HK-2 (cell line): ENCODE results near the gene DNAJC18.

Source experiments
- DNase-seq: peaks from one replicate; pipeline ENCODE4 v3.0.0-alpha.2; 2018; ENCODE audit not compliant: unreplicated experiment

DNAJC18 gene

GRCh38 chr5:139369181-139369580, 70.1 kb downstream of the DNAJC18 start:
- no peak for DNase-seq

GRCh38 chr5:139368613-139369012, 70.7 kb downstream of the DNAJC18 start:
- DNase-seq: no peak

GRCh38 chr5:139364466-139364865, 74.9 kb downstream of the DNAJC18 start:
- no peak for DNase-seq

GRCh38 chr5:139363937-139364336, 75.4 kb downstream of the DNAJC18 start:
- no peak for DNase-seq

GRCh38 chr5:139361835-139362429, 77.4 kb downstream of the DNAJC18 start:
- DNase-seq: no peak

- DNase-seq: no peak
Observed at GRCh38 chr5:139360384-139360783, 78.9 kb downstream of the DNAJC18 start.
